GM23338 (cell line): ENCODE results near the gene AOC1. TPM values are rescaled to one million over a fixed set of nuclear protein-coding genes. Genes with fewer than 3 reads are reported as not detected.
"Not testable (repeated sequence)": the region's sequence is repeated elsewhere in the genome, so short reads cannot be mapped to it uniquely, and the experiment has no call there.

Experiments used
- ATAC-seq: fragments of 200-7000 bp; cut with Tn5 transposase; 3 replicates; pipeline ENCODE4 v1.9.1; 2020
- DNase-seq: peaks from one replicate; pipeline ENCODE4 v3.0.0-alpha.2; 2015; ENCODE audit warnings: low spot score
- H2AFZ ChIP-seq: fragments of 200-600 bp; sonication (generic); 2 replicates; pipeline ENCODE4 v1.8.0; 2016; ENCODE audit warnings: antibody characterized with exemption, mild to moderate bottlenecking, moderate library complexity
- H3F3A ChIP-seq: fragments of 200-600 bp; sonication (generic); replicated peaks from 2 replicates; pipeline ENCODE4 v1.8.0; 2017; ENCODE audit warnings: antibody characterized with exemption, mixed run types, low read depth
- H3K27ac ChIP-seq: fragments of 200-600 bp; sonication (generic); 2 replicates; pipeline ENCODE4 v1.6.1; 2016; ENCODE audit warnings: low read depth
- H3K27me3 ChIP-seq: fragments of 200-600 bp; sonication (generic); 2 replicates; pipeline ENCODE4 v1.8.0; 2016; ENCODE audit warnings: mild to moderate bottlenecking, mixed run types, moderate library complexity; ENCODE audit not compliant: insufficient read depth
- H3K36me3 ChIP-seq: fragments of 200-600 bp; sonication (generic); 2 replicates; pipeline ENCODE4 v1.8.0; 2016; ENCODE audit warnings: mild to moderate bottlenecking; ENCODE audit not compliant: insufficient read depth
- H3K4me1 ChIP-seq: fragments of 200-600 bp; sonication (generic); 2 replicates; pipeline ENCODE4 v1.8.0; 2016; ENCODE audit warnings: mild to moderate bottlenecking, moderate library complexity; ENCODE audit not compliant: insufficient read depth
- H3K4me2 ChIP-seq: fragments of 200-600 bp; sonication (generic); 2 replicates; pipeline ENCODE4 v1.7.1; 2017; ENCODE audit warnings: mixed run types
- H3K4me3 ChIP-seq: fragments of 200-600 bp; sonication (generic); 2 replicates; pipeline ENCODE4 v1.6.1; 2016; ENCODE audit warnings: mixed run types
- H3K79me2 ChIP-seq: fragments of 200-600 bp; sonication (generic); replicated peaks from 2 replicates; pipeline ENCODE4 v1.8.0; 2017; ENCODE audit warnings: mild to moderate bottlenecking; ENCODE audit not compliant: insufficient read depth
- H3K9me2 ChIP-seq: fragments of 200-600 bp; sonication (generic); 2 replicates; pipeline ENCODE4 v1.8.0; 2017; ENCODE audit not compliant: insufficient read depth
- H4K20me1 ChIP-seq: fragments of 200-600 bp; sonication (generic); replicated peaks from 2 replicates; pipeline ENCODE4 v1.8.0; 2017; ENCODE audit warnings: mild to moderate bottlenecking; ENCODE audit not compliant: insufficient read depth
- H3K27ac Mint-ChIP-seq: 2 replicates; pipeline ENCODE4 v1.8.0; 2020; ENCODE audit warnings: inconsistent platforms, mild to moderate bottlenecking, moderate library complexity, mixed read lengths
- H3K27me3 Mint-ChIP-seq: 3 replicates; pipeline ENCODE4 v1.8.0; 2022; ENCODE audit warnings: low read depth, mild to moderate bottlenecking, moderate library complexity, mixed read lengths, inconsistent platforms; ENCODE audit not compliant: insufficient read depth, poor library complexity
- H3K36me3 Mint-ChIP-seq: 3 replicates; pipeline ENCODE4 v1.8.0; 2021; ENCODE audit warnings: low read depth, mild to moderate bottlenecking, inconsistent platforms, moderate library complexity, mixed read lengths
- H3K4me1 Mint-ChIP-seq: 3 replicates; pipeline ENCODE4 v1.8.0; 2020; ENCODE audit warnings: mild to moderate bottlenecking, inconsistent platforms, mixed read lengths
- H3K4me3 Mint-ChIP-seq: 3 replicates; pipeline ENCODE4 v1.8.0; 2021; ENCODE audit warnings: moderate library complexity, mild to moderate bottlenecking, inconsistent platforms, mixed read lengths
- H3K9me3 Mint-ChIP-seq: 3 replicates; pipeline ENCODE4 v1.8.0; 2020; ENCODE audit warnings: moderate library complexity, mild to moderate bottlenecking, inconsistent platforms, mixed read lengths
- CTCF ChIP-seq, 2 experiments: fragments of 200-600 bp in 1 of 2; sonication (generic) in 1 of 2; conservative IDR thresholded peaks; 2 replicates each; pipeline versions ENCODE4 v1.5.1 to v1.6.1; 2016 to 2017; ENCODE audit warnings: antibody characterized with exemption in 2 of 2, low read depth in 2 of 2, mild to moderate bottlenecking in 2 of 2, moderate library complexity in 1 of 2
- ETS1 ChIP-seq: IDR thresholded peaks from 2 replicates; pipeline ENCODE4 v1.6.1; 2016; ENCODE audit warnings: antibody characterized with exemption
- JUNB ChIP-seq: IDR thresholded peaks from one replicate; pipeline ENCODE4 v1.6.1; 2016; ENCODE audit warnings: antibody characterized with exemption; ENCODE audit not compliant: unreplicated experiment
- NANOG ChIP-seq: IDR thresholded peaks from 2 replicates; pipeline ENCODE4 v1.6.1; 2016; ENCODE audit warnings: antibody characterized with exemption, borderline replicate concordance
- POLR2AphosphoS5 ChIP-seq: IDR thresholded peaks from 2 replicates; pipeline ENCODE4 v1.6.1; 2016; ENCODE audit warnings: antibody characterized with exemption, low read depth
- ZNF462 ChIP-seq: fragments of 250-450 bp; sonication (Bioruptor Pico); IDR thresholded peaks from 2 replicates; pipeline ENCODE4 v1.5.0; 2020; ENCODE audit warnings: mild to moderate bottlenecking, moderate library complexity
- polyA plus RNA-seq: library from polyadenylated mRNA; unstranded; fragments of >200 nt; fragmentation: Nextera tagmentation; extraction: Ambion mirVana; gene quantifications from 2 replicates; pipeline ENCODE4 v1.2.1, GENCODE V29; 2016
- total RNA-seq: library from RNA; depleted of rRNA; stranded (reverse); fragments of >200 nt; shearing (Covaris generic); gene quantifications from 2 replicates; pipeline ENCODE4 v1.2.3, GENCODE V29; 2014

AOC1 gene
- total and polyA plus RNA-seq, 2 experiments from 2014 or later, result not detected

GRCh38 chr7:150909200-150909995 lies 57.1 kb downstream of the AOC1 start (continued):
- no peak for TF ChIP-seq CTCF (conservative IDR thresholded peaks at IDR 0.05; ENCODE audit: low read depth in 2 of 2)
- no peak for TF ChIP-seq POLR2AphosphoS5

- H3K4me1 Mint-ChIP-seq, result peaks cover 14% of the 10 kb centered on the region
- not testable (repeated sequence) for H3K27ac ChIP-seq, H3K27me3 ChIP-seq, H3K4me3 Mint-ChIP-seq, H3K27ac Mint-ChIP-seq, H4K20me1 ChIP-seq, H2AFZ ChIP-seq, H3K36me3 Mint-ChIP-seq, DNase-seq, H3F3A ChIP-seq, ATAC-seq, H3K4me1 ChIP-seq, H3K4me3 ChIP-seq, H3K9me2 ChIP-seq, H3K9me3 Mint-ChIP-seq, H3K36me3 ChIP-seq, H3K79me2 ChIP-seq, H3K27me3 Mint-ChIP-seq, H3K4me2 ChIP-seq
These were observed 58.1 kb downstream of the AOC1 start for GRCh38 chr7:150910305-150910995.

GRCh38 chr7:150910996-150911422 lies 58.7 kb downstream of the AOC1 start:
- Histone ChIP-seq H3K4me2 (no peak overlapping the region; the same call in 1 of the 2 replicates), H3K27me3 (no peaks in the 10 kb centered on the region), H3K27ac (no peak overlapping the region), H3K4me1 (no peaks in the 10 kb centered on the region; the same call in 1 of the 2 replicates), H3K36me3 (no peaks in the 10 kb centered on the region), H3K9me2 (0 out of 2 replicates have a peak, but pooled peaks cover 8% of the 10 kb centered on the region), H3K4me3 (no peak overlapping the region), H2AFZ (peak overlapping the region; percentile 47; the same call in 1 of the 2 replicates), H3F3A (no peaks in the 10 kb centered on the region), H4K20me1 (no peaks in the 10 kb centered on the region), H3K79me2 (no peaks in the 10 kb centered on the region)
- H3K27ac Mint-ChIP-seq, result no peak overlapping the region
- H3K4me1 Mint-ChIP-seq, result peaks cover 14% of the 10 kb centered on the region
- no peak overlapping the region; the same call in 2 of the 3 replicates for H3K4me3 Mint-ChIP-seq
- peaks cover 10% of the 10 kb centered on the region for H3K27me3 Mint-ChIP-seq
- no peaks in the 10 kb centered on the region for H3K36me3 Mint-ChIP-seq
- ATAC-seq (no peak), DNase-seq (peak; percentile 7)
- H3K9me3 Mint-ChIP-seq, result peaks cover 4% of the 10 kb centered on the region
- TF ChIP-seq POLR2AphosphoS5, result no peak
- no peak for TF ChIP-seq ZNF462 (CRISPR knock-in tag)
- TF ChIP-seq JUNB, result no peak
- TF ChIP-seq ETS1, result no peak
- no peak for TF ChIP-seq NANOG
